Natural killer cell treated with Interleukin-12 subunit alpha and Interleukin-12 subunit beta and Interleukin-15 and Interleukin-18, amount 100 ng/mL, for 72 hours (primary cell): ENCODE measurements around the gene GLB1L. TPM values are rescaled to one million over a fixed set of nuclear protein-coding genes. Genes with fewer than 3 reads are reported as not detected.

Source experiments
- ATAC-seq, 2 donors: fragments of 150-1000 bp; cut with Tn5 transposase in 1 of 2; sonication (Bioruptor Pico), chemical (Tn5 transposase) in 1 of 2; 2 replicates each; pipeline ENCODE4 v1.10.0; 2021
- DNase-seq: peaks from one replicate; pipeline ENCODE4 v3.0.0; 2022; ENCODE audit warnings: low spot score
- H3K27ac Mint-ChIP-seq, 2 donors: 1 replicate in 1 of 2; 2 replicates in 1 of 2; pipeline ENCODE4 v1.8.0; 2022; ENCODE audit warnings: mixed read lengths in 2 of 2, mild to moderate bottlenecking in 1 of 2, moderate library complexity in 1 of 2
- H3K27me3 Mint-ChIP-seq, 2 donors: 1 replicate in 1 of 2; 2 replicates in 1 of 2; pipeline ENCODE4 v1.8.0; 2022; ENCODE audit warnings: mixed read lengths in 2 of 2
- H3K36me3 Mint-ChIP-seq: one replicate; pipeline ENCODE4 v1.8.0; 2022; ENCODE audit warnings: mixed read lengths
- H3K4me1 Mint-ChIP-seq, 2 donors: 1 replicate in 1 of 2; 2 replicates in 1 of 2; pipeline ENCODE4 v1.8.0; 2022; ENCODE audit warnings: low read depth in 2 of 2, mixed read lengths in 2 of 2, mild to moderate bottlenecking in 1 of 2
- H3K4me3 Mint-ChIP-seq: one replicate; pipeline ENCODE4 v1.8.0; 2022; ENCODE audit warnings: mixed read lengths
- H3K9me3 Mint-ChIP-seq: 2 replicates; pipeline ENCODE4 v1.8.0; 2022; ENCODE audit warnings: mixed read lengths
- total RNA-seq, 2 donors: library from RNA; stranded (reverse); gene quantifications; one replicate each; pipeline ENCODE4 v1.2.3, GENCODE V29; 2022

Gene GLB1L
- total RNA-seq, 2 donors from 2014 or later, result 3.5 to 3.6 TPM

GRCh38 chr2:219254590-219255201 is 9.5 kb upstream of the GLB1L start:
- Mint-ChIP-seq H3K4me3 (peak overlapping the region; percentile 90), H3K9me3 (no peaks in the 10 kb centered on the region), H3K27ac (peak overlapping the region; percentile 86 to 88), H3K4me1 (peaks cover 42 to 43% of the 10 kb centered on the region in 2 donors), H3K27me3 (peaks cover 5% of the 10 kb centered on the region in 2 donors), H3K36me3 (peaks cover 9% of the 10 kb centered on the region)
- DNase-seq (peak; percentile 77), ATAC-seq (peak; percentile 63 to 76)

GRCh38 chr2:219253753-219254589 is 8.7 kb upstream of the GLB1L start, which contains the start of gene TUBA4A:
Gene TUBA4A (minus strand): TSS chr2:219253918. CDS start chr2:219253858, 60 bp downstream.
- peak; percentile 88 to 92 for ATAC-seq
- DNase-seq, result peak; percentile 92
- H3K4me3 Mint-ChIP-seq, result peak within 1 kb of the TSS; percentile 90
- H3K36me3 Mint-ChIP-seq, result peaks cover 9% of the 10 kb centered on the region
- peak within 1 kb of the TSS; percentile 88 to 93 for H3K27ac Mint-ChIP-seq
- peaks cover 0 to 3% of the 10 kb centered on the region in 2 donors for H3K27me3 Mint-ChIP-seq
- no peaks in the 10 kb centered on the region for H3K9me3 Mint-ChIP-seq
- H3K4me1 Mint-ChIP-seq, result peaks cover 50% of the 10 kb centered on the region in 2 donors

DNA sequence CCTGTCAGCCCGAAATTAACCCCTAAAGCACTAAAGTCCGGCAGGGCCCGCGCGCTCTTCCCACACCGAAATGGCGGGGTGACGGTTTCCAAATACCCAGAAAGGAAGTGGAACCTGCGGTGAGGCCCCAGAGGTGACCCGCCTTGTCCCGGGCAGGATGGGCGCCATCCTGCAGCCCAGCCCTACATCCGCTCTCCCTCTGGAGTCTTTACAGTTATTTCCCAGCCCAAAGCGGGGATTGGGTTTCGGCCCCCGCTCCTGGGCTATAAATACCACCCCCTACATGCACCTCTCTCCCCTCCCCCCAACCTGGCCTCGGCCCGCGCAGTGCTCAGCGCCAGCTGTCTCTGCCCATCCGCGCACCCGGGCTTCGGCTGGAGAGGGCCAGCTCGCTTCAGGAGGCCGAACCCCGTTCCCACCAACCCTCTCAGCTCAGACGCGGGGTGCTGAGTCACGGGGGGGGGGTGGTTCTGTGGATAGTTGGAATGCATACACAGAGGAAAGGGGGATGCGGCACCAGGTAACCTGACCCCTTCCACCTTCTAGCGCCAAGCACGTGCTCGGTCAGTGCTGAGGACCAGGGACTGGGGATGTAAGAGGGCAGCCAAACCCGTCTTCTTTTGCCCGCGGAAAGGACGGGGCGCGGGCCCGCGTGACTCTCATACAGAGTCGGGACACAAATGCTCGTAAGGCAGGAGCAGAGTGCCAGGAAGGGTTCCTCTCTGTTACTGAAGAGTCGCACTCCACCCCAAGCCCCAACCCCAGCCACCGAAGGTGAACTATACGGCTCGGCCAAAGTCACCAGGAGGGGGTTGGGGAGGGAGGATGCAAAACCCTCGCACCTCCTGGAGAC is 7.9 kb upstream of the GLB1L start, which contains the start of gene TUBA4B:
Gene TUBA4B, plus strand, starts transcription at position 344 of the 853 bp plus-strand sequence. Its CDS starts 165 bp downstream, at position 509.
- Mint-ChIP-seq H3K36me3 (peaks cover 9% of the 10 kb centered on the region), H3K4me1 (peaks cover 58% of the 10 kb centered on the region in 2 donors), H3K27ac (peak within 1 kb of the TSS; percentile 88 to 93), H3K27me3 (no peaks in the 10 kb centered on the region), H3K4me3 (peak within 1 kb of the TSS; percentile 90), H3K9me3 (no peaks in the 10 kb centered on the region)
- peak; percentile 31 to 51 for ATAC-seq
- no peak for DNase-seq

DNA sequence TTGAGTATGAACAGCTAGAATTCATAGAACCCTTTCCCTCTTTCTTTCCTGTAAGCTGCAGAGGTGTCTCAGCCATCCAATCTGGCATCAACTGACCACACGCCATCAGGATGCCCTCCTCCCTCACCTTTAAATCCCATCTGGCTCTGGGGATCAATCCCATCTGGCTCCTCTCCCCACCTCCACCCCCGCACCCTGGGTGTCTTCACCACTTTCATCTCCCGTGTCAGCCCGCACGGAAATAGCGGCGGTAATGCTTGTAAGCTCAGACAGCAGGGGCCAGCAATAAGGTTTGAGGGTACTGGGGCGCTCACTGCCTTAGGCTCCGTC is 7.3 kb upstream of the GLB1L start:
- H3K4me3 Mint-ChIP-seq, result peak overlapping the region; percentile 90
- H3K27ac Mint-ChIP-seq, result peak overlapping the region; percentile 88 to 93
- ATAC-seq, result no peak
- peaks cover 64% of the 10 kb centered on the region in 2 donors for H3K4me1 Mint-ChIP-seq
- H3K9me3 Mint-ChIP-seq, result no peaks in the 10 kb centered on the region
- no peak for DNase-seq
- H3K36me3 Mint-ChIP-seq, result peaks cover 9% of the 10 kb centered on the region
- H3K27me3 Mint-ChIP-seq, result no peaks in the 10 kb centered on the region

- H3K4me1 Mint-ChIP-seq, result peaks cover 68 to 69% of the 10 kb centered on the region in 2 donors
- H3K27me3 Mint-ChIP-seq, result no peaks in the 10 kb centered on the region
- H3K36me3 Mint-ChIP-seq, result peaks cover 9% of the 10 kb centered on the region
Measured at GRCh38 chr2:219252084-219252483, 6.8 kb upstream of the GLB1L start.

DNA sequence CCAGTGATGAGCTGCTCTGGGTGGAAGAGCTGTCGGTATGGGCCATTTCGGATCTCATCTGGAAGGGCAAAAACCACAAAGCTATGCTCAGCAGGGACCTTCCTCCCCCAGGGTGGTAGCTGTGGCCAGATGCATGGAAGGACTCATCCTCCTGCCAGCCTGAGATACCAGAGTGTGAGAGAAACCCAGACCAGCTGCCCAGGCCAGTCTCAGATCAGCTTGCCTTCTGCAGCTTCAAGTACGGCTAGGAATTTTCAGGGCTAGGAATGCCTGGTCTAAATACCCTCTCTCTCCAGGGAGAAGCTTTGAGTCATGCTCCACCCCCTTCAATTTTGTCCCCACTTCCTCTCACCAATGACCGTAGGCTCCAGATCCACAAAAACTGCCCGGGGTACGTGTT is 6.4 kb upstream of the GLB1L start:
- Mint-ChIP-seq H3K4me3 (peak overlapping the region; percentile 90), H3K36me3 (peaks cover 9% of the 10 kb centered on the region), H3K9me3 (no peaks in the 10 kb centered on the region), H3K27me3 (no peaks in the 10 kb centered on the region), H3K27ac (peak overlapping the region; percentile 88 to 93), H3K4me1 (peaks cover 72 to 73% of the 10 kb centered on the region in 2 donors)
- DNase-seq (no peak), ATAC-seq (no peak)

More at GRCh38 chr2:219252084-219252483, 6.8 kb upstream of the GLB1L start:
- no peak for ATAC-seq
- DNase-seq, result no peak
- peak overlapping the region; percentile 88 to 93 for H3K27ac Mint-ChIP-seq
- no peaks in the 10 kb centered on the region for H3K9me3 Mint-ChIP-seq
- H3K4me3 Mint-ChIP-seq, result peak overlapping the region; percentile 90

GRCh38 chr2:219250049-219250781 is 5.0 kb upstream of the GLB1L start:
- Mint-ChIP-seq H3K9me3 (no peaks in the 10 kb centered on the region), H3K27me3 (no peaks in the 10 kb centered on the region)
- no peak for DNase-seq

DNA sequence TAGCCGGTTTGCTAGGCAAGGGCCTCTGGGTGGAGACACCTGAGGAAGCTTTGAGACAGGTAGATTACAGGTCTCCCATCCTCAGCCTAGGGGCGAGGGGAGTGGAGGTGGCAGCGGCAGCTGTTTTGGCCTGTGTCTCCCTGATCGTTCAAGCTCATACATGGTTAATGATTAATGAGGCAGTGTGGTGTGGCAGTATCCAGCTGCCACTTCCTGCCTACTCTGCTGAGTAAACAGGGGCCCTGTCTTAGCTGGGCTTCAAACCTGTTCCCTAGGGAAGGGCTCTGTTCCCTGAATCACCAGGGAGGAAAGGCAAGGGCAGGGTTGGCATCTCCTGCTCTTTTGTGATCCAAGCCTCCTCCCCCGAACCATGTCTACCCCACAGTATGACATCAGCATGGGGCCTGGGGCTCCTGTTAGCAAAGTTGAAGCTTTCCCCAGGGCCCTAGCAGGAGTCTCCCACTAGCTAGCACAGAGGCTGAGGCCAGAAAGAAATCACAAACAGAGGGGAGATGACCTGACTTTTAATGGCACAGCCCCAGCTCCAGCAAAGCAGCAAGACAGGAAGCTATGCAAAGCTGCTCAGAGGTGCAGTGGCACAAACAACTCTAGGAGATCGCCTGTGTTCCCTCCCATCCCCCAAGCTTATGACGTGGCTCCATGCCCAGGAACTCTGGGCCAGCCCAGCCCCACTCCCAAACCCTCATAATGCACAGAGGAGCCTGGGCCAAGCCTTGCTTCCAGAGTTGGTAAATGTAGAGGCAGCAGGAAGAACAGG is 4.1 kb upstream of the GLB1L start:
- Mint-ChIP-seq H3K4me1 (peaks cover 77 to 81% of the 10 kb centered on the region in 2 donors), H3K36me3 (peaks cover 9% of the 10 kb centered on the region), H3K27ac (peak overlapping the region; percentile 92 to 94), H3K9me3 (no peaks in the 10 kb centered on the region), H3K27me3 (no peaks in the 10 kb centered on the region), H3K4me3 (peak overlapping the region; percentile 90)
- DNase-seq (no peak), ATAC-seq (no peak)

More at GRCh38 chr2:219250049-219250781, 5.0 kb upstream of the GLB1L start:
- peaks cover 9% of the 10 kb centered on the region for H3K36me3 Mint-ChIP-seq
- peaks cover 75 to 83% of the 10 kb centered on the region in 2 donors for H3K4me1 Mint-ChIP-seq
- no peak for ATAC-seq
- H3K27ac Mint-ChIP-seq, result peak overlapping the region; percentile 92 to 94
- peak overlapping the region; percentile 90 for H3K4me3 Mint-ChIP-seq

- peaks cover 77 to 82% of the 10 kb centered on the region in 2 donors for H3K4me1 Mint-ChIP-seq
- H3K9me3 Mint-ChIP-seq, result no peaks in the 10 kb centered on the region
- H3K4me3 Mint-ChIP-seq, result peak overlapping the region; percentile 90
- no peak for DNase-seq
- ATAC-seq, result no peak
- peaks cover 9% of the 10 kb centered on the region for H3K36me3 Mint-ChIP-seq
- H3K27ac Mint-ChIP-seq, result peak overlapping the region; percentile 92 to 94
- no peaks in the 10 kb centered on the region for H3K27me3 Mint-ChIP-seq
Measured at GRCh38 chr2:219248845-219249202, 3.6 kb upstream of the GLB1L start.

GRCh38 chr2:219247678-219248642 is 2.7 kb upstream of the GLB1L start:
- H3K36me3 Mint-ChIP-seq, result peaks cover 9% of the 10 kb centered on the region
- DNase-seq (no peak), ATAC-seq (peak; percentile 52 to 64)
- no peaks in the 10 kb centered on the region for H3K27me3 Mint-ChIP-seq
- H3K27ac Mint-ChIP-seq, result peak overlapping the region; percentile 92 to 94
- H3K9me3 Mint-ChIP-seq, result no peaks in the 10 kb centered on the region
- peak overlapping the region; percentile 96 for H3K4me3 Mint-ChIP-seq
- peaks cover 72 to 78% of the 10 kb centered on the region in 2 donors for H3K4me1 Mint-ChIP-seq

- DNase-seq (no peak), ATAC-seq (no peak)
- peaks cover 64% of the 10 kb centered on the region in 2 donors for H3K4me1 Mint-ChIP-seq
Measured at GRCh38 chr2:219246559-219246958, 1.3 kb upstream of the GLB1L start.

More at GRCh38 chr2:219246559-219246958, 1.3 kb upstream of the GLB1L start:
- Mint-ChIP-seq H3K9me3 (no peaks in the 10 kb centered on the region), H3K27ac (peak overlapping the region; percentile 92 to 94), H3K36me3 (peaks cover 9% of the 10 kb centered on the region), H3K4me3 (peak overlapping the region; percentile 96), H3K27me3 (no peaks in the 10 kb centered on the region)
